NCI-H1417 treated with DMSO at 0.1 percent for 48 hours (cell line): ENCODE results near the gene DNHD1.
A peak's percentile ranks its signal among the peaks of the same experiment; 100 is the strongest.
"Not testable (repeated sequence)": the region's sequence is repeated elsewhere in the genome, so short reads cannot be mapped to it uniquely, and the experiment has no call there.

Experiments
- DNase-seq: peaks from one replicate; lab custom pipeline; 2025; lab: John Stamatoyannopoulos, UW

The DNHD1 gene

DNA sequence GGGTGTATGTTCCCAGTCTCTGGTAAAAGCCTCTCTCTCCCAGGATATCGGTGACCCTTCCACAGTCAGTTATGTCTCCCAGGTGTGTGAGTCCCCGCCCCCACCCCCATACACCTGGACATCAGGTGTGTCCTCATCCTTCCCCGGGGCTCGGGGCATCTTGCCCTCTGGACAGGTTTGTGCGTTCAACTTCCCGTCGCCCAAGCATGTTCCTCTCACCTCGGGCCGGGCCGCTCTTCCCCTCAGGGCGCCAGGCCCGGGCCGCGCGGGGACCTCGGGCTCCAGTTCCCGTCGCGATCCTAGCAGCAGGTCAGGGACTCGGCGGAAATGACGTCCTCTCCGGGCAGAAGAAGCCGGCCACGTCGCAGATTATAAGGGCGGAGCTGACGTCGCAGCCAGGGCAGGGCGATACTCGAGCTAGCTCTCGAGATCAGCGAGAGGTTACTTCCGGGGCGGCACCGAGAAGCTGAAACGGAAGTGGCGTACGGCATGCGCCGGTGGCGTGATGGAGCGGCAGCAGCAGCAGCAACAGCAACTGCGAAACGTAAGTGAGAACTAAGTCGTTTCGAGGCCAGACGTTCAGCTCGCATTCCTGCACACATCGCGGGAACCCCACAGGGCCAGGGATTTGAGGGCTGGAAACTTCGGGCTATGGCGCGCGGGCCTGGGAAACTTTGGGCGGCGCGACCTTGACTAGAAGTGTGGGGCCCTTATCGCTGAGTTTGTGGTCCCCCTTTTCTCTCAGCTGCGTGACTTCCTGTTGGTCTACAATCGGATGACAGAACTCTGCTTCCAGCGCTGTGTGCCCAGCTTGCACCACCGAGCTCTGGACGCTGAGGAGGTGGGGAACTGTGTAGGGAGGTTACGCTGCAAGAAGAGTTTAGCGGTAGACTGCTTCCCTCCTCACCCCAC is 15.8 kb upstream of the DNHD1 start, which contains the start of the genes ARFIP2 and TIMM10B:
Gene ARFIP2 (minus strand): TSS at position 320 of the 912 bp plus-strand sequence. CDS start 910 bp downstream, outside the sequence.
Gene TIMM10B (plus strand): TSS at position 490 of the 912 bp plus-strand sequence. CDS start 16 bp downstream, at position 506.
- DNase-seq, result peak; percentile 88

DNA sequence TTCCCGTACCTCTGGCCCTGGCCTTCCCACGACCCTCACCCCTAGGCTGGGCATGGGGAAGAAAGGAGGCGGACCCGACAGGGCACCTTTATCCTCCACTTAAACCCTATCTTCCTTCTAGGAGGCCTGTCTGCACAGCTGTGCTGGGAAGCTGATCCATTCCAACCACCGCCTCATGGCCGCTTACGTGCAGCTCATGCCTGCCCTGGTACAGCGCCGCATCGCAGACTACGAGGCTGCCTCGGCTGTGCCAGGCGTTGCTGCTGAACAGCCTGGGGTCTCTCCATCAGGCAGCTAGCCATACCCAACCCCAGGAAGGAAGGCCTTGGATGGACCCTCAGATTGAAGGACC is 15.2 kb upstream of the DNHD1 start:
- no peak for DNase-seq

- DNase-seq, result no peak
These were observed 14.6 kb upstream of the DNHD1 start for GRCh38 chr11:6482441-6482840.

DNA sequence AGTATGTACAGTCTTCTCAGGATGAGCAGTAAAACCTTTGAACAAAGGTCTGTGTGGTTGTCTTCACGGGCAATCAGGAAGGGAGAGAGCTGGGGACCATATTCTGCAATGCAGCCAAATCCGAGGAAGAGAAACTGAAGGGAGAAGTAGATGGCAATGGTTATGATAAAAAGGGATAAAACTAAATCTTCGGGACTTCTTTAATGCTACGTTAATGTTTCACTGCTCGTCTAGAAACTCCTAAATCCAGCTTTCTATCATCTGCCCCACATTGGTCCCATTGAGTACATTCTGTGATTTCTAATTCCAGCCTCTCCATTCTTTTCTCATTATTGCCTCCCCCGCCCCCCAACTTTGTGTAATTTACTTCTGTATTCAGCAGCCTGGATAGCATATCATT is 14.1 kb upstream of the DNHD1 start:
- no peak for DNase-seq

- DNase-seq, result no peak
These were observed 11.4 kb upstream of the DNHD1 start for GRCh38 chr11:6485661-6486060.

- DNase-seq, result no peak
These were observed 10.8 kb upstream of the DNHD1 start for GRCh38 chr11:6486256-6486655.

GRCh38 chr11:6486938-6487337 is 10.1 kb upstream of the DNHD1 start:
- no peak for DNase-seq

GRCh38 chr11:6488342-6488741 is 8.7 kb upstream of the DNHD1 start:
- DNase-seq, result no peak

- DNase-seq, result no peak
These were observed 8.3 kb upstream of the DNHD1 start for GRCh38 chr11:6488821-6489220.

DNA sequence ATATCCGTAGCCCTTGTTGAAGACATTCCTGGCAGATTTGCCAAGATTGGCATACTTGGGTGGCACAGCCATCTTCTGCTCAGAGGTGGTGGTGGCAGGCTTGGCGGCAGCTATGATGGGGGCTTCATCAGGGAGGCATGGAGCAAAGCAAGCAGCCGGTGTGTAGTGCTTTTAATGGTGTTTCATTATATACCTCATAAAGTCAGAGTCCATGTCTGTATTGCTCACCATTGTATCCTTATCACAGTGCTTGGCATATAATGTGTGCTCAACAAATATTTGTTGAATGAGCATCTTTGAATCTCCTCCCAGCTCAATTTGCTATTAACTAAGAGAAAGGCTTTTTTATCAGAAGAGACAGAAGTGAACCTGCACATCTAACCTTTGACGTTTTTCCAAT is 7.8 kb upstream of the DNHD1 start:
- no peak for DNase-seq

- DNase-seq, result no peak
These were observed 1.0 kb downstream of the DNHD1 start for GRCh38 chr11:6498121-6498520.

- no peak for DNase-seq
These were observed 1.5 kb downstream of the DNHD1 start for GRCh38 chr11:6498544-6498943.

- DNase-seq, result no peak
These were observed 5.3 kb downstream of the DNHD1 start for GRCh38 chr11:6502382-6502781.

DNA sequence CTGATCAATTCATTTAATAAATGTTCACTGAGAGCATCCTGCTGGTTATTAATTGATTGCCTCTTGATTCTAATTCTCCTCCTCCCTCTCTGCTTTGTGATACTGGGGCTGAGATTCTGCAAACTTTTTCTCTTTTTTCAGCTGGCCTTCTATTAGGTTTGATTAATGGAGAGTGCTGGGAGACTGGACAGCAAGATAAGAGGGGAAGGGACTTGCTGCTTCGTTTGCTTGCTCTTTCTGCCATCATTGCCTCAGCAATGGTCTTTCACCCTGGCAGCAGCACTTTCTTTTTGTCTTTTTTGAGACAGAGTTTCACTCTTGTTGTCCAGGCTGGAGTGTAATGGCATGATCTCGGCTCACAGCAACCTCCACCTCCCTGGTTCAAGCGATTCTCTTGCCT is 7.1 kb downstream of the DNHD1 start:
- no peak for DNase-seq

- DNase-seq, result peak; percentile 2
These were observed 8.6 kb downstream of the DNHD1 start for GRCh38 chr11:6505577-6506240.

- DNase-seq, result no peak
These were observed 19.8 kb downstream of the DNHD1 start for GRCh38 chr11:6516865-6517264.

DNA sequence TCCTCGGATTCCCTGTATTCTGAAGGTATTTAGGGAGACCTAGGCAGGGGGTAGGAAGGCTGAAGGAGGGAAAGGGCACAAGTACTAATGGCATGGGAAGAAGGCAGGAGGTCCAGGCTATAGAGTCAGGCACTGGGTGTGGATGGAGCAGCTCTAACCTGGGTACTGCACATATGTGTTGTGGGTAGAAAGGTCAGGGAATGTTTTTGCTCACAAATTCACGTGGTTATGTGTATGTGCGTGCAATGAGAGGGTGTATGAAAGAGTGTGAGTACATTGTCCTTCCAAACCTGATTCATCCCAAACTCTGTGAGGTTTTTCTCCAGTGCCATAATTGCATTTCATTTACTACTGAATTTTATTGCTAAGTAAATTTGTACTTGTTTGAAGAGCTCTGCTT is 23.2 kb downstream of the DNHD1 start:
- no peak for DNase-seq

DNA sequence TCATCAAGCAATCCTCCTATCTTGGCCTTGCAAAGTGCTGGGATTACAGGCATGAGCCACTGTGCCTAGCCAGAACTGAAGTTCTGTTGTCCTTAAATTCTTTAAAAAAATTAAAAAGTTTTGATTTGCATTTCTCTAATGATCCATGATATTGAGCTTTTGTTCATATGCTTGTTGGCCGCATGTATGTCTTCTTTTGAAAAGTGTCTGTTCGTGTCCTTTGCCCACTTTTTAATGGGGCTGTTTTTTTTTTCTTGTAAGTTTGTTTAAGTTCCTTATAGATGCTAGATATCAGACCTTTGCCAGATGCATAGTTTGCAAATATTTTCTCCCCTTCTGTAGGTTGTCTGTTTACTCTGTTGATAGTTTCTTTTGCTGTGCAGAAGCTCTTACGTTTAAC is 24.9 kb downstream of the DNHD1 start:
- not testable (repeated sequence) for DNase-seq

DNA sequence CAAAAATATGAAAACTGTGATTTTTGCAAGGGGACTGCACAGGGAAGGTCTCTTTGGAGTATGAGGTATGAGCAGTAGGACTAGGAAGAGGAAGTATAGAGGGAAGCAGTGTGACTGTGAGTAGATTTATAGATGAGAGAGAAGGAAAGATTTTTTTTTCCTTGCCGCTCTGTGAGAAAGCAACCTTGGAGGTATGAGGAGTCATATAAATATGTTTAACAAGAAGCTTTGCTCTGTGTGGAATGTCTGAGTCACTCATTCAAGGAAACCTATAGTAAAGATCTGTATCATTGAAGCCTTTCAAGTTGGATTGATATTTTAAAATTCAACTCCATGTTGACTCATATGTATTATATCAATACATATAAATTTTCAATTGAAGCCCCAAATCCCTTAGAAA is 26.2 kb downstream of the DNHD1 start:
- no peak for DNase-seq

DNA sequence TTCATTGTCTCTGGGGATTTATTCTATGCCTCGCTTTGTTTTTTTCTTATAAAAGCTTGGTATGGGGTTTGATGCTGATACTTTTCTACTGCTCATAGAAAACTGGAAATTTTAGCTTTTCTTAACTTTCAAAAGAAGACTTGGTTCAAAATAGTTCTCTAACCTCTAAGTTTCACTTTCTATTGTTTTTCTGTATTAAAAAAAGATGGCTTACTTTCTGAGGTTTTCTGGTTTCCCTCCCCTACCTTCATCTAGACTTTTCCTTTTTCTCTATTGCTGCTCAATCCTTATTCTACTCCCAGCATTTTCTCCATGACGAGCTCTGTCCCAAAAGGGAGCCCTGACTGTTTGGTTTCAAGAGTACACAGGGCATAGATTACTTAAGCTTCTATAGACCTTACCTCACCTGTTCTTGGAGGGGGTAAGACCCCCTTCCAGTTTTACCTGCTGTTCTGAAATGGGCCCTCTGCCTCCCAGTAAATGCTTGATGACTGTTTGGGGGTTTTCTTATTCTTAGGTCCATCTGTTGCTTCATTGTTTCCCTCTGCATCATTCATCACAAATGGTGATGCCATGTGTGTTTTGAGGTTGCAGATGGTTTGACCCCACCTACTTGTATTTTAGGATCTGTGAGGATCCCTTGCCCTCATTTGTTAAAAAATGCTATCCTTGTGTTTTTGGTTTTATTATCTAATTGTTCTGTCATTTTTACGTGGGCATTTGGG is 29.5 kb downstream of the DNHD1 start:
- no peak for DNase-seq

GRCh38 chr11:6529266-6529665 is 32.2 kb downstream of the DNHD1 start:
- no peak for DNase-seq

DNA sequence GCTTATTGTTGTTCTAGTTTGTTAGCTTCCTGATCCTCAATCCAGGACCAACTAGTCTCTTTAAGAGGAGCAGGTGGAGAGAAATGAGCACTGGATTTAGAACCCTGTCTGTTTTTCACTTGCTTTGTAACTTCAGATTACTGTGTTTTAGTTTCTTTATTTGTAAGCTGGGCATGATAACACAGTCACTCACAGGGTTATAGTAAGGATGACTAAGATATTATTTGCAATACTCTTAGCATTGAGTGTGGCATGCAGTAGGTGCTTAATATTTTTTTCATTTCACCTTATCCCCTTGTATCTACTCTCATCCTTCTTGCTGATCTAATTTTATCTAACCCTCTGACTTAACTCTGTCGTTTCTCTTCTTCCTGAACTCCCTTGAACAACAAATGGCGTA is 33.8 kb downstream of the DNHD1 start:
- no peak for DNase-seq
